HG02759 (cell line): ENCODE data around the gene MRAP2.
A peak's percentile ranks its signal among the peaks of the same experiment; 100 is the strongest.
"Not testable (repeated sequence)": the region's sequence is repeated elsewhere in the genome, so short reads cannot be mapped to it uniquely, and the experiment has no call there.

Experiments used
- ATAC-seq: cut with Tn5 transposase; IDR thresholded peaks from one replicate; pipeline ENCODE4 v1.9.1; 2021; ENCODE audit warnings: mild to moderate bottlenecking, moderate library complexity; ENCODE audit not compliant: unreplicated experiment

The MRAP2 gene

GRCh38 chr6:84072442-84072997, 38.9 kb downstream of the MRAP2 start:
- no peak for ATAC-seq

- ATAC-seq = no peak
Measured at GRCh38 chr6:84074988-84075781, 41.6 kb downstream of the MRAP2 start.

- ATAC-seq = no peak
Measured at GRCh38 chr6:84077645-84078044, 44.1 kb downstream of the MRAP2 start.

- ATAC-seq = no peak
Measured at GRCh38 chr6:84078335-84078734, 44.8 kb downstream of the MRAP2 start.

- ATAC-seq = no peak
Measured at GRCh38 chr6:84081222-84081621, 47.6 kb downstream of the MRAP2 start.

GRCh38 chr6:84082689-84083265, 49.2 kb downstream of the MRAP2 start:
- no peak for ATAC-seq

- not testable (repeated sequence) for ATAC-seq
Measured at GRCh38 chr6:84084705-84085104, 51.1 kb downstream of the MRAP2 start.

GRCh38 chr6:84086056-84086455, 52.5 kb downstream of the MRAP2 start:
- no peak for ATAC-seq

- no peak for ATAC-seq
Measured at GRCh38 chr6:84086545-84087429, 53.2 kb downstream of the MRAP2 start.

- ATAC-seq = no peak
Measured at GRCh38 chr6:84089081-84089480, 55.5 kb downstream of the MRAP2 start.

- ATAC-seq = no peak
Measured at GRCh38 chr6:84089552-84089951, 56.0 kb downstream of the MRAP2 start.

- peak; percentile 50 for ATAC-seq
Measured at GRCh38 chr6:84093441-84094435, 60.2 kb downstream of the MRAP2 start.

- no peak for ATAC-seq
Measured at GRCh38 chr6:84095156-84095555, 61.6 kb downstream of the MRAP2 start.

GRCh38 chr6:84103029-84103428, 69.5 kb downstream of the MRAP2 start:
- ATAC-seq = no peak

GRCh38 chr6:84105215-84105924, 71.8 kb downstream of the MRAP2 start:
- ATAC-seq = not testable (repeated sequence)

- ATAC-seq = no peak
Measured at GRCh38 chr6:84107495-84107894, 73.9 kb downstream of the MRAP2 start.

GRCh38 chr6:84111351-84111750, 77.8 kb downstream of the MRAP2 start:
- not testable (repeated sequence) for ATAC-seq

GRCh38 chr6:84114933-84115594, 81.5 kb downstream of the MRAP2 start:
- not testable (repeated sequence) for ATAC-seq

GRCh38 chr6:84118191-84118590, 84.6 kb downstream of the MRAP2 start:
- ATAC-seq = no peak
